IgD-negative memory B cell (primary cell): ENCODE measurements around the gene MLLT10. TPM values are rescaled to one million over a fixed set of nuclear protein-coding genes. Genes with fewer than 3 reads are reported as not detected.
"Not testable (repeated sequence)": the region's sequence is repeated elsewhere in the genome, so short reads cannot be mapped to it uniquely, and the experiment has no call there.

Source experiments
- H3K27ac Mint-ChIP-seq, 3 donors: one replicate each; pipeline ENCODE4 v1.8.0; 2020 to 2022; ENCODE audit warnings: mild to moderate bottlenecking in 3 of 3, mixed read lengths in 3 of 3, moderate library complexity in 1 of 3
- H3K27me3 Mint-ChIP-seq: one replicate; pipeline ENCODE4 v1.8.0; 2021; ENCODE audit warnings: mixed read lengths
- H3K36me3 Mint-ChIP-seq: one replicate; pipeline ENCODE4 v1.8.0; 2020; ENCODE audit warnings: mild to moderate bottlenecking, mixed read lengths
- H3K4me1 Mint-ChIP-seq, 3 donors: one replicate each; pipeline ENCODE4 v1.8.0; 2020 to 2022; ENCODE audit warnings: mixed read lengths in 3 of 3, mild to moderate bottlenecking in 1 of 3
- H3K4me3 Mint-ChIP-seq, 4 donors: one replicate each; pipeline ENCODE4 v1.8.0; 2020 to 2022; ENCODE audit warnings: mild to moderate bottlenecking in 4 of 4, mixed read lengths in 4 of 4, moderate library complexity in 3 of 4
- H3K9me3 Mint-ChIP-seq, 3 donors: one replicate each; pipeline ENCODE4 v1.8.0; 2020 to 2021; ENCODE audit warnings: mixed read lengths in 3 of 3, mild to moderate bottlenecking in 1 of 3
- polyA plus RNA-seq: library from polyadenylated mRNA; unstranded; fragments of 300-500 nt; fragmentation: Illumina TruSeq; gene quantifications from one replicate; pipeline ENCODE4 v1.2.3, GENCODE V29; 2021

MLLT10 gene
- polyA plus RNA-seq, 1 donor from 2014 or later = 8.7 TPM

DNA sequence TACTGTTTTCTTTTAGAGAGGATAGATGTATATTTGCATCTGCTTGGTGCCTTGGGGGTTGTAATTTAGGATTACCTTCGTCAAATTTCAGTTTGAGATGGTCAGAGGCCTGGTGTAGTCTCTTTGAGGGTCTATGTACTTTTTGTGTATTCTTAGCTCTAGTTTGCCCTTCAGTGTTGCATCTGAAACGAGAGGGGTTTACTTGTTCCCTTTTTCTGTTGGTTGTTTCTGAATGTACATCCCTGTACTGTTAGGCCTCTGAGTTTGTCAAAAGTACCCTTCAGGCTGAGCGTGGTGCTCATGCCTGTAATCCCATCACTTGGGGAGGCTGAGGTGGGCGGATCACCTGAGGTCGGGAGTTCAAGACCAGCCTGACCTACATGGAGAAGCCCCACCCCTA is 60.0 kb downstream of the MLLT10 start:
- peaks cover 3% of the 10 kb centered on the region for H3K36me3 Mint-ChIP-seq
- H3K4me1 Mint-ChIP-seq = peaks cover 7 to 20% (median 19%) of the 10 kb centered on the region in 3 donors
- H3K27ac Mint-ChIP-seq = peak overlapping the region in 1 of 3 donors; percentile 78
- H3K27me3 Mint-ChIP-seq = no peaks in the 10 kb centered on the region
- no peak overlapping the region for H3K4me3 Mint-ChIP-seq
- peaks cover 0 to 3% (median 0%) of the 10 kb centered on the region in 3 donors for H3K9me3 Mint-ChIP-seq

- peaks cover 3% of the 10 kb centered on the region for H3K36me3 Mint-ChIP-seq
- peaks cover 11 to 15% (median 14%) of the 10 kb centered on the region in 3 donors for H3K4me1 Mint-ChIP-seq
- no peaks in the 10 kb centered on the region for H3K9me3 Mint-ChIP-seq
- H3K27ac Mint-ChIP-seq = no peak overlapping the region
- no peaks in the 10 kb centered on the region for H3K27me3 Mint-ChIP-seq
- peak overlapping the region in 1 of 4 donors; percentile 55 for H3K4me3 Mint-ChIP-seq
Observed at GRCh38 chr10:21599582-21599981, 65.5 kb downstream of the MLLT10 start.

DNA sequence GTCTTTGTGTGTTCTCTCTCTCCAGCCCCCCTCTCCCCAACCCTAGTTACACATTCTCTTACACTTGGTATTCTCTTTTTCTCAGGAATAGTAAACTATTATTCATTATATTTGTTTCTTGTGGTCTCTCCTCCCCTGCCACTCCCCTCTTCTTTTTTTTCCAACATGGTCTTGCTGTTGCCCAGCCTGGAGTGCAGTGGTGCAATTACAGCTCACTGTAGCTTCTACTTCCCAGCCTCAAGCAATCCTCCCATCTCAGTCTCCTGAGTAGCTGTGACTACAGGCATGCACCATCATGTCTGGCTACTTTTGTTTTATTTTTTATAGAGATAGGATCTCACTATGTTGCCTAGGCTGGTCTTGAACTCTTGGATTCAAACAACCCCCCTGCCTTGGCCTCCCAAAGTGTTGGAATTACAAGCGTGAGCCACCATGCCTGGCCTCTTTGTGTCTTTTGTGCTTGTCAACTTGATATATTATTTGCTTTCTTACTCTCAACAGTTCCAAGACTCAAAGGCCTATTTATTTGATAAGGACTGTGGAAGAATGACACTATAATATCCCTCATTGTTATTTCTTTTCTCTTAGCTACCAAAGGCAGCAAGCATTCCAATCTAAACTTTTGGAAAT is 66.9 kb downstream of the MLLT10 start:
- no peak overlapping the region for H3K27ac Mint-ChIP-seq
- H3K27me3 Mint-ChIP-seq = no peaks in the 10 kb centered on the region
- H3K4me1 Mint-ChIP-seq = peaks cover 16 to 18% (median 16%) of the 10 kb centered on the region in 3 donors
- peaks cover 3% of the 10 kb centered on the region for H3K36me3 Mint-ChIP-seq
- H3K9me3 Mint-ChIP-seq = no peaks in the 10 kb centered on the region
- H3K4me3 Mint-ChIP-seq = no peak overlapping the region

- Mint-ChIP-seq H3K9me3 (no peaks in the 10 kb centered on the region), H3K4me3 (no peak overlapping the region), H3K27me3 (no peaks in the 10 kb centered on the region), H3K27ac (no peak overlapping the region), H3K4me1 (peaks cover 17 to 27% (median 20%) of the 10 kb centered on the region in 3 donors), H3K36me3 (peaks cover 9% of the 10 kb centered on the region)
Observed at GRCh38 chr10:21602313-21602712, 68.3 kb downstream of the MLLT10 start.

DNA sequence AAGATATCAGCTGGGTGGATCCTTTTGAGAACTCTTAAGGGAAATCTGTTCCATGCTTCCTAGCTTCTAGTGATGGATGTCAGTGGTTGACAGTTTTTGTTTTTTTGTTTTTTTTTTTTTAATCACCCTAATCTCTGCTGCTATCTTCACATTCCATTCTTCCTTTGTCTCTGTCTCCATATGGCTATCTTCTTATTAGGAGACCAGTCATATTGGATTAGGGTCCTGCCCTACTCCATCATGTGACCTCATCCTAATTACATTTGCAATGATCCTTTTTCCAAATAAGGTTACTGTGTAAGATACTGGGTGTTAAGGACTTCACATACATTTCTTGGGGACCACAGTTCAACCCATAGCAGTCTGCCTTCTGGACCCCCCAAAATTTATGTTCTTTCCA is 69.7 kb downstream of the MLLT10 start:
- no peaks in the 10 kb centered on the region for H3K9me3 Mint-ChIP-seq
- peaks cover 13 to 27% (median 20%) of the 10 kb centered on the region in 3 donors for H3K4me1 Mint-ChIP-seq
- no peak overlapping the region for H3K4me3 Mint-ChIP-seq
- H3K36me3 Mint-ChIP-seq = peaks cover 12% of the 10 kb centered on the region
- H3K27me3 Mint-ChIP-seq = no peaks in the 10 kb centered on the region
- no peak overlapping the region for H3K27ac Mint-ChIP-seq

DNA sequence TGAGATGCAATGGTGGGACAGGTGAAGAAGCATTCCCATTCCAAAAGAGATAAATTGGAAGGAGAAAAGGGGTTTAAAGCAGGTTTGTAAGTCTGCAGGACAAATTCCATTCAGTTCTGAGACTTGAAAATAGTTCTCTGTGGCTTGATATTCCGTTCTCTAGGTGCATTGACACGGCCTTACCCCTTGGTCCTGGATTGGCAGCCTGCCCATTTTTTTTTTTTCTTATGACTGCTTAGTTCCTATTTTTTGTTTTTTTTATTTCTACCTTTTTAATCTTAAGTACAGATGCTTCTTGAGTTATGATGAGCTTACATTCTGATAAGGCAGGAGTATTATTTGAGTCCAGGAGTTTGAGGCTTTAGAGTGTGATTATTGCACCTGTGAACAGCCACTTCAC is 70.6 kb downstream of the MLLT10 start:
- peaks cover 18% of the 10 kb centered on the region for H3K36me3 Mint-ChIP-seq
- H3K4me3 Mint-ChIP-seq = no peak overlapping the region
- H3K27ac Mint-ChIP-seq = peak overlapping the region in 1 of 3 donors; percentile 75
- H3K27me3 Mint-ChIP-seq = no peaks in the 10 kb centered on the region
- peaks cover 11 to 36% (median 18%) of the 10 kb centered on the region in 3 donors for H3K4me1 Mint-ChIP-seq
- no peaks in the 10 kb centered on the region for H3K9me3 Mint-ChIP-seq

- H3K4me1 Mint-ChIP-seq = peaks cover 9 to 42% (median 20%) of the 10 kb centered on the region in 3 donors
- peak overlapping the region in 1 of 4 donors; percentile 34 for H3K4me3 Mint-ChIP-seq
Observed at GRCh38 chr10:21607907-21608306, 73.9 kb downstream of the MLLT10 start.

DNA sequence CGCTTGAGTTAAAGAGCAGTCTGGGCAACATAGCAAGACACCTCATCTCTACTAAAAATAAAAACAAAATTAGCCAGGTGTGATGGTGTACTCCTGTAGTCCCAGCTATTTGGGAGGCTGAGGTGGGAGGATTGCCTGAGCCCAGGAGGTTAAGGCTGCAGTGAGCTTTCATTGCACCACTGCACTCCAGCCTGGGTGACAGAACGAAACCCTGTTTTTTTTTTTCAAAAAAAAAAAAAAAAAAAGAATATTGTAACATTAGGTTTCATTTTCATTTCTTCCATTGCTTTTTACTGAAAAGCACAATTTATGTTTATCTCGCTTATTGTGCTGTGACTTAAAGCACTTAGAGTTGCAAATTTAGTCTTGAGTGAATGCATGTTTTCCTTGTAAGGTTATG is 80.0 kb downstream of the MLLT10 start:
- Mint-ChIP-seq H3K4me1 (peaks cover 8 to 29% (median 18%) of the 10 kb centered on the region in 3 donors), H3K9me3 (no peaks in the 10 kb centered on the region), H3K27ac (no peak overlapping the region), H3K36me3 (peaks cover 9% of the 10 kb centered on the region), H3K4me3 (no peak overlapping the region), H3K27me3 (no peaks in the 10 kb centered on the region)

More at GRCh38 chr10:21607907-21608306, 73.9 kb downstream of the MLLT10 start:
- H3K27me3 Mint-ChIP-seq = no peaks in the 10 kb centered on the region
- no peak overlapping the region for H3K27ac Mint-ChIP-seq
- no peaks in the 10 kb centered on the region for H3K9me3 Mint-ChIP-seq
- H3K36me3 Mint-ChIP-seq = peaks cover 20% of the 10 kb centered on the region

DNA sequence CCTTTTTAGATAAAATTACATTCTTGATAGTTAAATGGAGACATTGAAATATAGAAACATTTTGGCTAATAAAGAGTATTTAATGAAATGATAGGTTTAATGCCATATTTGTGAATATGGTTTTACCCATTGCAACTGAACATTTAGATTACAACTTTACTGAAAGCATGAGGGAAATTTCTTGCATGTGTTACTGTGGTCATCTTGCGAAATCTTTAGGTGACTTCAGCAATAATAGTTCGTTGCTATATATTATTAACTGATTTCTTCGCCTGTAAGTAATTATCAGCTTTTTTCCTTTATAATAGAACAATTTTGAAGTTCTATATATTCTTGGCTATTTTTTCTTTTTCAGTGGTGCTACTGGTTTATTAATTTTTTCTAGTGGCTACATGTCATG is 83.2 kb downstream of the MLLT10 start:
- H3K36me3 Mint-ChIP-seq = peaks cover 5% of the 10 kb centered on the region
- no peaks in the 10 kb centered on the region for H3K9me3 Mint-ChIP-seq
- H3K27me3 Mint-ChIP-seq = no peaks in the 10 kb centered on the region

GRCh38 chr10:21623291-21623690 is 89.3 kb downstream of the MLLT10 start:
- H3K4me3 Mint-ChIP-seq = no peak overlapping the region
- H3K27ac Mint-ChIP-seq = no peak overlapping the region
- H3K27me3 Mint-ChIP-seq = no peaks in the 10 kb centered on the region
- no peaks in the 10 kb centered on the region for H3K9me3 Mint-ChIP-seq
- H3K4me1 Mint-ChIP-seq = peaks cover 0 to 2% (median 0%) of the 10 kb centered on the region in 3 donors
- H3K36me3 Mint-ChIP-seq = peaks cover 8% of the 10 kb centered on the region

More for the DNA sequence above, 83.2 kb downstream of the MLLT10 start:
- H3K27ac Mint-ChIP-seq = no peak overlapping the region
- H3K4me3 Mint-ChIP-seq = no peak overlapping the region
- peaks cover 6 to 12% (median 8%) of the 10 kb centered on the region in 3 donors for H3K4me1 Mint-ChIP-seq

- not testable (repeated sequence) for H3K36me3 Mint-ChIP-seq, H3K4me1 Mint-ChIP-seq, H3K27ac Mint-ChIP-seq, H3K27me3 Mint-ChIP-seq, H3K4me3 Mint-ChIP-seq, H3K9me3 Mint-ChIP-seq
Observed at GRCh38 chr10:21624421-21624820, 90.4 kb downstream of the MLLT10 start.

- Mint-ChIP-seq H3K27ac (no peak overlapping the region), H3K36me3 (peaks cover 11% of the 10 kb centered on the region), H3K4me1 (peaks cover 0 to 5% (median under 1%) of the 10 kb centered on the region in 3 donors), H3K9me3 (no peaks in the 10 kb centered on the region), H3K4me3 (no peak overlapping the region), H3K27me3 (no peaks in the 10 kb centered on the region)
Observed at GRCh38 chr10:21624951-21625350, 90.9 kb downstream of the MLLT10 start.

DNA sequence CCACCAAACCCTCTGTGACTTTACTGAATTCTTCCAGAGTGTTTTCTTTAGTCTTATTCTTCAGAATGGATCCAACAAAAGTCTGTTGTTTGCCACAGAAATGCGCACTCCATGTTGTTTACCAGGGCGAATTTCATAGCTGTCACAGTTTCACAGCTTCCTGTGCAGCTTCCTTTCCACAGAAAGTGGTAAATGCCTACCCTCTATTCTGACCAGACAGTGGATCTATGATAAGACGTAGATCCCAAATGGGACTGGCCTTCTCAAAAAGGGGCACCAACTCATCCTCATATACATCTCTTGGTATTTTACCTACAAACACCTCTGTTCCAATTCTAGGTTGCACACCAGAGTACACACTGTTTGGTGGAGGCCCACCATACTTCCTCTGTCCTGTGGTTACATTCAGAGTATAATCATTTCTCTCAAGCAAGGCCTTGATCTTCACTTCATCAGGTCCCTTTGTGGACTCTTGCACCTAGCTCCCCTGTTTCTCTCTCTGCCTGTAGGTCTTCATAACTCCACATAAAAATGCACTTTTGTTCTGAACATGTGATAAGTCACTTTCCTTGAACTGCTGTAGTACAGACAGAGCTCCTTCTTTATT is 91.7 kb downstream of the MLLT10 start:
- H3K4me3 Mint-ChIP-seq = peak overlapping the region in 1 of 4 donors; percentile 19

GRCh38 chr10:21626457-21627161 is 92.6 kb downstream of the MLLT10 start:
- H3K36me3 Mint-ChIP-seq = peaks cover 13% of the 10 kb centered on the region
- no peak overlapping the region for H3K27ac Mint-ChIP-seq
- H3K4me1 Mint-ChIP-seq = peaks cover 0 to 10% (median 5%) of the 10 kb centered on the region in 3 donors
- H3K4me3 Mint-ChIP-seq = no peak overlapping the region
- no peaks in the 10 kb centered on the region for H3K27me3 Mint-ChIP-seq
- no peaks in the 10 kb centered on the region for H3K9me3 Mint-ChIP-seq

More for the DNA sequence above, 91.7 kb downstream of the MLLT10 start:
- Mint-ChIP-seq H3K4me1 (peaks cover 0 to 7% (median 2%) of the 10 kb centered on the region in 3 donors), H3K9me3 (no peaks in the 10 kb centered on the region), H3K36me3 (peaks cover 13% of the 10 kb centered on the region), H3K27me3 (no peaks in the 10 kb centered on the region), H3K27ac (no peak overlapping the region)

DNA sequence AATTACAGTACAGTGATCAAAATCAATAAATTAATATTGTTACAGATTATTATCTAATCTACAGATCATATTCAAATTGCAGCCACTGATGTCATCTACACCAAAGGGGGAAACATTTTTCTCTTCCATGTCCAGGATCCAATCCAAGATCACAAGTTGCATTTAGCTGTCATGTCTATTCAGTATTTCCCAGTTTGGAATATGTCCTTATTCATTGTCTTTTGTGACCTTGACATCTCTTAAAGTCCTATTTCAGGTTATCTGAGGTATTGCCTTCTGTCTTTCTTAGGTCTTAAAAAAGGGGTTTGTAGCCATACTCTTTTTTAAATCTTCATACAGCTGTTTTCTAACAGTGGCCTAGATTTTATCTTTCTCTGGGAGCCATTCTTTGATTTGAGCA is 93.3 kb downstream of the MLLT10 start:
- Mint-ChIP-seq H3K4me3 (no peak overlapping the region), H3K4me1 (peaks cover 0 to 11% (median 6%) of the 10 kb centered on the region in 3 donors), H3K9me3 (no peaks in the 10 kb centered on the region), H3K27ac (peak overlapping the region in 1 of 3 donors; percentile 49), H3K36me3 (peaks cover 13% of the 10 kb centered on the region), H3K27me3 (no peaks in the 10 kb centered on the region)
